ENCODE measurements around the gene KIFC3.

Gene KIFC3

DNA sequence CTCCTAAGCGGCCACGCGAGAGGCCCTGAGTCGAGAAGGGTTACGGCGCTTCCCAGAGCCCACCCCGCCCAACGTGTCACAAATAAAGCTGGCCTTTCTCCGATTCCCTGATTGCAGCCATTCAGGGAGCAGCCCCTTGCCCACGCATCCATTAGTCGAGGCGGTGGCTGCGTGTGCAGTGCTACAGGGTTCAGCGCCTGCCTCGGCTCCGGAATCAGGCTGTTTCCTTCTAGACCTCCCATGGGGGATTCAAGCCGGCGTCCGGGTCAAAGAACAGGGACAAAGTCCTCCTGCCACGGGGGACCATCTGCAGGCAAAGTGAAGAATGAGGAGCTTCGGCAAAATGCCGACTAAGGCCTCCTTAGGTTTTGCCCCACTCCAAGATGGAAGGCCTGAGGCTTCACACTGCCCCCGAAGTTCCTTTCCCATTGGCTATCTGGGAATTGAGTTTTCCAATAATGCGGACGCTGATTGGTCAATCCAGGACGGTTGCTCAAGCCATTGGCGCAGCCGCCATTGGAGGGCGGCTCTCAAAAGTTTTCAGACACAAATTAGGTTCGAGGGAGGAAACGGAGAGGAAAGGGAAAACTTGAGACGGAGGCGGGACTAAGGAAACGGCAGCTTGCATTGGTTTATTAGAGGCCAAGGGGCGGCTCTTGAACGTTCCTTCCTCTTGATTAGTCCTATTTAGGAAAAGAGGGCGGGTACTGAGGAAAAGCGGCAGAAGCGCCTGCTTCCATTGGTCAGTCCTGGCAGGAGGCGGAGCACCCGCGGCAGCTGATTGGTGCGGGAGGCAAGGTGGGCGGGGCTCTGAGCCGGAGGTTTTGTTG is 67.2 kb downstream of the KIFC3 start:
- Histone ChIP-seq H3K4me2 (ENCODE audit: low read length) (peak overlapping the region; percentile 92), H2BK5ac (ENCODE audit: low read length) (peak overlapping the region; percentile 83), H2BK15ac (replicated peaks; ENCODE audit: low read depth) (no peak overlapping the region), H4K8ac (ENCODE audit: low read depth, low read length) (no peak overlapping the region), H3K79me2 (ENCODE audit: control insufficient read depth, insufficient read depth, low read length) (no peaks in the 10 kb centered on the region), H3K56ac (ENCODE audit: low read length) (peak overlapping the region; percentile 89), H3K9ac (ENCODE audit: low read length) (peak overlapping the region; percentile 98), H2AK5ac (ENCODE audit: low read length) (peak overlapping the region; percentile 93), H4K5ac (ENCODE audit: low read length) (no peak overlapping the region), H2BK120ac (ENCODE audit: low read depth, low read length) (no peak overlapping the region), H3K79me1 (ENCODE audit: low read length) (peaks cover 2% of the 10 kb centered on the region), H3K18ac (ENCODE audit: low read length) (peak overlapping the region; percentile 86), H3K27me3 (ENCODE audit: insufficient read depth, low read length, poor library complexity) (no peaks in the 10 kb centered on the region), H3K4me1 (ENCODE audit: control insufficient read depth, low read depth, low read length) (no peaks in the 10 kb centered on the region), H3K23ac (ENCODE audit: low read length) (no peak overlapping the region), H3K27ac (ENCODE audit: low read depth, low read length) (peak overlapping the region; percentile 35), H3K36me3 (ENCODE audit: control insufficient read depth, insufficient read depth, low read length) (no peaks in the 10 kb centered on the region), H3K4ac (ENCODE audit: low read depth, low read length) (peak overlapping the region; percentile 62), H3K4me3 (ENCODE audit: low read length) (peak overlapping the region; percentile 93)
- DNase-seq, result peak; percentile 100
- no CpG with 5 or more reads among the region's 45 CpGs for WGBS (ENCODE audit: extremely low coverage, insufficient coverage, low lambda C conversion rate)

DNA sequence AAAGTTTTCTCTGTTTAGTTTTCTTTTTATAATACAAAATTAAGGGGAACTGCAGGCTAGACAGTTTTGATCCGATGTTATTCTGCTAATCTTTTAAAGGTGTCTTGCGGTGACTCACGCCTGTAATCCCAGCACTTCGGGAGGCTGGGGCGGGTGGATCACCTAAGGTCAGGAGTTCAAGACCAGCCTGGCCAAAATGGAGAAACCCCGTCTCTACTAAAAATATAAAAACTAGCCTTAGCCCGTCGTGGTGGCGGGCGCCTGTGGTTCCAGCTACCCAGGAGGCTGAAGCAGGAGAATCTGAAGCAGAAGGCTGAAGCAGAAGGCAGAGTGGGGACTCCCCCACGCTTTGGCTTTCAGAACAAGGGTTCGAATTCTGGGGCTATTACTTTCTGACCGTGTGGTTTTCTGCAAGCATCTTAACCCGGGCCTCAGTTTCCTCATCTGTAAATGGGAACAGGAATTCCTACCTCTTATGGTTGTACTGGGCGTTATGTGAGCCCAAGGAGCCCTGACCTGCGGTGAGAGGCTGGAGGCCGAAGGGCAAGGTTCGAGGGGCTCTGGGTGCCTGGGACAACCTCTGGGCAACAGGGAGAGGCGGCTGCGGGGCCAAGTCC is 67.9 kb downstream of the KIFC3 start:
- H3K56ac ChIP-seq (ENCODE audit: low read length), result peak overlapping the region; percentile 89
- WGBS (ENCODE audit: extremely low coverage, insufficient coverage, low lambda C conversion rate), result no CpG with 5 or more reads among the region's 20 CpGs

DNA sequence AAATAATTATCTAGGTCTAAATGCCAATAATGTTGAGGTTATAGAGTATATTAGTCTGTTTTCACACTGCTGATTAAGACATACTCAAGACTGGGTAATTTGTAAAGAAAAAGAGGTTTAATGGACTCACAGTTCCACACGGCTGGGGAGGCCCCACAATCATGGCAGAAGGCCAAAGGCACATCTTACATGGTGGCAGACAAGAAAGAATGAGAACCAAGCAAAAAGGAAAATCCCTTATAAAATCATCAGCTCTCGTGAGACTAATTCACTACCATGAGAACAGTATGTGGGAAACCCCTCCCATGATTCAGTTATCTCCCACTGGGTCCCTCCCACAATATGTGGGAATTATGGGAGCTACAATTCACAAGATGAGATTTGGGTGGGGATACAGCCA is 69.6 kb downstream of the KIFC3 start:
- H3K27me3 ChIP-seq (ENCODE audit: insufficient read depth, low read length, poor library complexity), result no peaks in the 10 kb centered on the region
- no peak overlapping the region for H3K56ac ChIP-seq (ENCODE audit: low read length)
- no peak overlapping the region for H3K4ac ChIP-seq (ENCODE audit: low read depth, low read length)
- H3K79me2 ChIP-seq (ENCODE audit: control insufficient read depth, insufficient read depth, low read length), result no peaks in the 10 kb centered on the region
- no peak overlapping the region for H4K8ac ChIP-seq (ENCODE audit: low read depth, low read length)
- no peak overlapping the region for H2BK120ac ChIP-seq (ENCODE audit: low read depth, low read length)
- H3K18ac ChIP-seq (ENCODE audit: low read length), result no peak overlapping the region
- no peak overlapping the region for H3K4me2 ChIP-seq (ENCODE audit: low read length)
- no CpG with 5 or more reads among the region's 2 CpGs for WGBS (ENCODE audit: extremely low coverage, insufficient coverage, low lambda C conversion rate)
- H3K9ac ChIP-seq (ENCODE audit: low read length), result no peak overlapping the region
- no peak overlapping the region for H3K23ac ChIP-seq (ENCODE audit: low read length)
- H2BK5ac ChIP-seq (ENCODE audit: low read length), result no peak overlapping the region
- no peak overlapping the region for H3K27ac ChIP-seq (ENCODE audit: low read depth, low read length)
- H3K4me1 ChIP-seq (ENCODE audit: control insufficient read depth, low read depth, low read length), result no peaks in the 10 kb centered on the region
- DNase-seq, result no peak
- H4K5ac ChIP-seq (ENCODE audit: low read length), result no peak overlapping the region
- H3K4me3 ChIP-seq (ENCODE audit: low read length), result no peak overlapping the region
- peaks cover 2% of the 10 kb centered on the region for H3K79me1 ChIP-seq (ENCODE audit: low read length)
- H3K36me3 ChIP-seq (ENCODE audit: control insufficient read depth, insufficient read depth, low read length), result no peaks in the 10 kb centered on the region
- no peak overlapping the region for H2BK15ac ChIP-seq (replicated peaks; ENCODE audit: low read depth)
- H2AK5ac ChIP-seq (ENCODE audit: low read length), result no peak overlapping the region

More for the DNA sequence above, 67.9 kb downstream of the KIFC3 start:
- Histone ChIP-seq H3K9ac (ENCODE audit: low read length) (peak overlapping the region; percentile 98), H2BK120ac (ENCODE audit: low read depth, low read length) (no peak overlapping the region), H3K36me3 (ENCODE audit: control insufficient read depth, insufficient read depth, low read length) (no peaks in the 10 kb centered on the region), H4K5ac (ENCODE audit: low read length) (no peak overlapping the region), H3K4ac (ENCODE audit: low read depth, low read length) (peak overlapping the region; percentile 62), H3K79me2 (ENCODE audit: control insufficient read depth, insufficient read depth, low read length) (no peaks in the 10 kb centered on the region), H2AK5ac (ENCODE audit: low read length) (peak overlapping the region; percentile 93), H3K4me1 (ENCODE audit: control insufficient read depth, low read depth, low read length) (no peaks in the 10 kb centered on the region), H3K4me3 (ENCODE audit: low read length) (peak overlapping the region; percentile 93), H3K27ac (ENCODE audit: low read depth, low read length) (no peak overlapping the region), H3K4me2 (ENCODE audit: low read length) (peak overlapping the region; percentile 92), H2BK5ac (ENCODE audit: low read length) (peak overlapping the region; percentile 83), H3K23ac (ENCODE audit: low read length) (no peak overlapping the region), H3K79me1 (ENCODE audit: low read length) (peaks cover 2% of the 10 kb centered on the region), H4K8ac (ENCODE audit: low read depth, low read length) (peak overlapping the region; percentile 70), H3K18ac (ENCODE audit: low read length) (peak overlapping the region; percentile 86), H2BK15ac (replicated peaks; ENCODE audit: low read depth) (no peak overlapping the region), H3K27me3 (ENCODE audit: insufficient read depth, low read length, poor library complexity) (no peaks in the 10 kb centered on the region)
- no peak for DNase-seq

DNA sequence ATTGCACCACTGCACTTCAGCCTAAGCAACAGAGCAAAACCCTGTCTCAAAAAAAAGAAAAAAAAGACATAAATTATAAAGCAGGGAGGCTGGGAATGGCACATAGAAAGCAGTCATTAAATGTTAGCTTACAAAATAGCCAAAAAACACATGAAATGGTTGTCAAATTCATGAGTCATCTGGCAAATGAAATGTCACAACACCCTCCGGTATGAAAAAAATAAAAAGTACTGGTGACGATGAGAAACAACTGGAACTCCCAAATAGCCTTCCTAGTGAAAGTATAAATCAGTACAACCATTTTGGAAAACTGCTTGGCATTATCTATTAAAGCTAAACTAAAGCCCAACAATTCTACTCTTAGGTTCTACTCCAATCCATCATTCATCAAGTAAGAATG is 70.3 kb downstream of the KIFC3 start:
- H3K18ac ChIP-seq (ENCODE audit: low read length), result no peak overlapping the region
- H3K79me1 ChIP-seq (ENCODE audit: low read length), result peaks cover 2% of the 10 kb centered on the region
- no CpG with 5 or more reads among the region's 2 CpGs for WGBS (ENCODE audit: extremely low coverage, insufficient coverage, low lambda C conversion rate)
- H3K36me3 ChIP-seq (ENCODE audit: control insufficient read depth, insufficient read depth, low read length), result no peaks in the 10 kb centered on the region
- no peak for DNase-seq
- no peak overlapping the region for H3K4me3 ChIP-seq (ENCODE audit: low read length)
- no peak overlapping the region for H3K56ac ChIP-seq (ENCODE audit: low read length)
- no peak overlapping the region for H2AK5ac ChIP-seq (ENCODE audit: low read length)
- no peak overlapping the region for H3K27ac ChIP-seq (ENCODE audit: low read depth, low read length)
- no peak overlapping the region for H2BK15ac ChIP-seq (replicated peaks; ENCODE audit: low read depth)
- H3K79me2 ChIP-seq (ENCODE audit: control insufficient read depth, insufficient read depth, low read length), result no peaks in the 10 kb centered on the region
- H3K4me2 ChIP-seq (ENCODE audit: low read length), result no peak overlapping the region
- no peak overlapping the region for H3K23ac ChIP-seq (ENCODE audit: low read length)
- H3K9ac ChIP-seq (ENCODE audit: low read length), result no peak overlapping the region
- H3K4ac ChIP-seq (ENCODE audit: low read depth, low read length), result no peak overlapping the region
- H4K5ac ChIP-seq (ENCODE audit: low read length), result no peak overlapping the region
- H3K4me1 ChIP-seq (ENCODE audit: control insufficient read depth, low read depth, low read length), result no peaks in the 10 kb centered on the region
- no peak overlapping the region for H4K8ac ChIP-seq (ENCODE audit: low read depth, low read length)
- no peaks in the 10 kb centered on the region for H3K27me3 ChIP-seq (ENCODE audit: insufficient read depth, low read length, poor library complexity)
- H2BK120ac ChIP-seq (ENCODE audit: low read depth, low read length), result no peak overlapping the region
- H2BK5ac ChIP-seq (ENCODE audit: low read length), result no peak overlapping the region

DNA sequence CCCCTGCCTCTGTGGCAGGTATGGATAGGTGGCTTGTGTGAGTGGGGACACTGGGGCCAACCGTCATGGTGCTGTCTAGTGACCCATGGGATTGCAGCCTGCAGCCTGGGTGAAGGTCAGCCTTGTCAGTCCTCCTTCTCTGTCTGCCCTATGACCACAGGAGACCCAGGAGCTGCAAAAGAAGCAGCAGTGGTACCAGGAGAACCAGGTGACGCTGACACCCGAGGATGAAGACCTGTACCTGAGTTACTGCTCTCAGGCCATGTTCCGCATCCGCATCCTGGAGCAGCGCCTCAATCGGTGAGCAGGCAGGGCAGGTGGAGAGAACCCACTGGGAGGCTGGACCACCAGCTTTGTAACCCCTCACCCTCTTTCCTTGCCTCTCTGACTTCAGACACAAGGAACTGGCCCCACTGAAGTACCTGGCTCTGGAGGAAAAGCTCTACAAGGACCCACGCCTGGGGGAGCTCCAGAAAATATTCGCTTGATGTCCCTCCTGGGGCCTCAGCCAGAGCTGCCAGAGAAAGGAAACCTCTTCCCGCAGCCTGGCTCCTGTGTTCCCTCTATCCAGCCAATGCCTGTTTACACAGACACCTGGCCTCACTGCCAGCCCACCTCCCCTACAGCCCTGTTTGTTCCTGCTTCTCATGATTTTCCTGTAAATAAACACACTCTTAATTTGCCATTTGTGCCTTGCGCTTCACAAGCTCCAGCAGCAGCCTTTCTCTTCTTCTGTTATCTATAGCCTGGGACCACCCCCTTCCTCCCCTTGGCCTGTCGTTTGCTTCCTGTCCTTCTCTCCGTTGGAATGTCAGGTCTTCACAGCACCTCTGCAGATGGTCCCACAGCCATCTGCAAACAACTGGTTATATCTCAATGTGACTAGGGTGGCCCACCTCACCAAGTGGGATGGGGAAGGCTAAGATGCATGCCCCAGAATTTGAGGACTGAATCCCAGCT is 71.2 kb downstream of the KIFC3 start:
- Histone ChIP-seq H3K79me1 (ENCODE audit: low read length) (peaks cover 2% of the 10 kb centered on the region), H2BK5ac (ENCODE audit: low read length) (no peak overlapping the region), H3K4ac (ENCODE audit: low read depth, low read length) (no peak overlapping the region), H3K4me1 (ENCODE audit: control insufficient read depth, low read depth, low read length) (no peaks in the 10 kb centered on the region), H3K23ac (ENCODE audit: low read length) (no peak overlapping the region), H2BK120ac (ENCODE audit: low read depth, low read length) (no peak overlapping the region), H3K4me3 (ENCODE audit: low read length) (no peak overlapping the region), H3K56ac (ENCODE audit: low read length) (peak overlapping the region; percentile 44), H4K5ac (ENCODE audit: low read length) (no peak overlapping the region), H3K27me3 (ENCODE audit: insufficient read depth, low read length, poor library complexity) (no peaks in the 10 kb centered on the region), H2AK5ac (ENCODE audit: low read length) (no peak overlapping the region), H2BK15ac (replicated peaks; ENCODE audit: low read depth) (no peak overlapping the region), H3K27ac (ENCODE audit: low read depth, low read length) (no peak overlapping the region), H4K8ac (ENCODE audit: low read depth, low read length) (no peak overlapping the region), H3K79me2 (ENCODE audit: control insufficient read depth, insufficient read depth, low read length) (no peaks in the 10 kb centered on the region), H3K4me2 (ENCODE audit: low read length) (no peak overlapping the region), H3K18ac (ENCODE audit: low read length) (no peak overlapping the region), H3K9ac (ENCODE audit: low read length) (no peak overlapping the region), H3K36me3 (ENCODE audit: control insufficient read depth, insufficient read depth, low read length) (no peaks in the 10 kb centered on the region)
- peak; percentile 76 for DNase-seq
- no CpG with 5 or more reads among the region's 13 CpGs for WGBS (ENCODE audit: extremely low coverage, insufficient coverage, low lambda C conversion rate)
